IMR-90 (cell line): Measurements from ENCODE around the gene PPL. TPM values are rescaled to one million over a fixed set of nuclear protein-coding genes. Genes with fewer than 3 reads are reported as not detected.

Experiments
- ATAC-seq: fragments of 200-7000 bp; cut with Tn5 transposase; 2 replicates; pipeline ENCODE4 v1.9.1; 2020; ENCODE audit warnings: low read depth, mild to moderate bottlenecking, moderate library complexity
- BruUV-seq: library from RNA; stranded (reverse); fragments of 400-500 nt; replicated peaks from 2 replicates; lab custom pipeline; 2021; lab: Mats Ljungman, UMichigan
- CTCF ChIA-PET: fragments of 300-600 bp; formaldehyde crosslinking; extraction: SDS; loops from one replicate; lab custom pipeline; 2021; ENCODE audit warnings: antibody characterized with exemption; lab: Yijun Ruan, JAX
- POLR2A ChIA-PET: fragments of 300-600 bp; sonication (Branson Sonifier 250); formaldehyde crosslinking; loops from one replicate; lab custom pipeline; 2022; ENCODE audit warnings: antibody characterized with exemption; ENCODE audit not compliant: unreplicated experiment; lab: Charles Lee
- DNase-seq: peaks from one replicate; pipeline ENCODE4 v3.0.0; 2013
- H2AFZ ChIP-seq: replicated peaks from 2 replicates; pipeline ENCODE3; 2013; ENCODE audit warnings: low read length, mild to moderate bottlenecking; ENCODE audit not compliant: poor library complexity
- H2AK5ac ChIP-seq: 2 replicates; pipeline ENCODE4 v1.6.1; 2013; ENCODE audit warnings: low read depth, low read length, inconsistent platforms
- H2AK9ac ChIP-seq: replicated peaks from 2 replicates; pipeline ENCODE3; 2013; ENCODE audit warnings: mild to moderate bottlenecking, low read depth, low read length, moderate library complexity; ENCODE audit not compliant: poor library complexity
- H2BK120ac ChIP-seq: 2 replicates; pipeline ENCODE4 v1.6.1; 2013; ENCODE audit warnings: low read depth, low read length, inconsistent platforms
- H2BK15ac ChIP-seq: 3 replicates; pipeline ENCODE4 v1.6.1; 2013; ENCODE audit warnings: low read depth, low read length, inconsistent platforms
- H2BK20ac ChIP-seq: 2 replicates; pipeline ENCODE4 v1.6.1; 2013; ENCODE audit warnings: low read depth, mild to moderate bottlenecking, inconsistent platforms, low read length, moderate library complexity
- H2BK5ac ChIP-seq: 2 replicates; pipeline ENCODE4 v1.6.1; 2013; ENCODE audit warnings: mild to moderate bottlenecking, low read depth, low read length, inconsistent platforms; ENCODE audit not compliant: poor library complexity, severe bottlenecking
- H3K14ac ChIP-seq: replicated peaks from 2 replicates; pipeline ENCODE4 v1.6.1; 2013; ENCODE audit warnings: low read depth, low read length, inconsistent platforms
- H3K18ac ChIP-seq: 2 replicates; pipeline ENCODE4 v1.6.1; 2013; ENCODE audit warnings: low read depth, low read length, control low read depth
- H3K23ac ChIP-seq: 2 replicates; pipeline ENCODE4 v1.6.1; 2013; ENCODE audit warnings: low read depth, low read length, inconsistent platforms
- H3K27ac ChIP-seq: 2 replicates; pipeline ENCODE4 v1.5.1; 2013; ENCODE audit warnings: mild to moderate bottlenecking, control low read depth, low read length; ENCODE audit not compliant: insufficient read depth
- H3K27me3 ChIP-seq: 2 replicates; pipeline ENCODE4 v1.6.1; 2013; ENCODE audit warnings: low read length; ENCODE audit not compliant: control insufficient read depth, insufficient read depth
- H3K36me3 ChIP-seq: 2 replicates; pipeline ENCODE4 v1.6.1; 2013; ENCODE audit warnings: low read length, mixed read lengths; ENCODE audit not compliant: control insufficient read depth, insufficient read depth
- H3K4ac ChIP-seq: 2 replicates; pipeline ENCODE4 v1.6.1; 2013; ENCODE audit warnings: low read depth, low read length, inconsistent platforms
- H3K4me1 ChIP-seq: 2 replicates; pipeline ENCODE4 v1.6.1; 2013; ENCODE audit warnings: low read length, mixed read lengths; ENCODE audit not compliant: control insufficient read depth, insufficient read depth
- H3K4me2 ChIP-seq: 2 replicates; pipeline ENCODE4 v1.6.1; 2013; ENCODE audit warnings: low read depth, mild to moderate bottlenecking, control low read depth, low read length, moderate library complexity
- H3K4me3 ChIP-seq: 2 replicates; pipeline ENCODE4 v1.5.1; 2013; ENCODE audit warnings: low read depth, mild to moderate bottlenecking, control low read depth, low read length, moderate library complexity; ENCODE audit not compliant: insufficient read depth
- H3K56ac ChIP-seq: 2 replicates; pipeline ENCODE4 v1.6.1; 2013; ENCODE audit warnings: low read length, inconsistent platforms; ENCODE audit not compliant: insufficient read depth; ENCODE audit errors: extremely low read depth
- H3K79me1 ChIP-seq, 2 experiments: 2 replicates each; pipeline ENCODE4 v1.6.1; 2013; ENCODE audit warnings: low read length in 2 of 2, inconsistent platforms in 1 of 2, low read depth in 1 of 2
- H3K9ac ChIP-seq: 2 replicates; pipeline ENCODE4 v1.6.1; 2013; ENCODE audit warnings: low read depth, low read length, control low read depth
- H3K9me1 ChIP-seq: 2 replicates; pipeline ENCODE4 v1.6.1; 2013; ENCODE audit warnings: low read length, inconsistent platforms; ENCODE audit not compliant: insufficient read depth
- H3K9me3 ChIP-seq: 2 replicates; pipeline ENCODE4 v1.6.1; 2013; ENCODE audit warnings: low read length; ENCODE audit not compliant: control insufficient read depth, insufficient read depth
- H4K20me1 ChIP-seq: 2 replicates; pipeline ENCODE4 v1.6.1; 2013; ENCODE audit warnings: low read length, inconsistent platforms; ENCODE audit not compliant: insufficient read depth
- H4K5ac ChIP-seq: 2 replicates; pipeline ENCODE4 v1.6.1; 2013; ENCODE audit warnings: mild to moderate bottlenecking, low read depth, low read length, control low read depth
- H4K8ac ChIP-seq, 2 experiments: 2 replicates each; pipeline ENCODE4 v1.6.1; 2013; ENCODE audit warnings: low read depth in 2 of 2, low read length in 2 of 2, control low read depth in 1 of 2, inconsistent platforms in 1 of 2
- H4K91ac ChIP-seq: 2 replicates; pipeline ENCODE4 v1.6.1; 2013; ENCODE audit warnings: low read depth, low read length, inconsistent platforms; ENCODE audit not compliant: insufficient read depth
- BHLHE40 ChIP-seq: fragments of 150-350 bp; IDR thresholded peaks from 2 replicates; pipeline ENCODE4 v1.6.1; 2016; ENCODE audit warnings: mild to moderate bottlenecking, low read depth, low read length
- CEBPB ChIP-seq: IDR thresholded peaks from 2 replicates; pipeline ENCODE4 v1.6.1; 2012; ENCODE audit warnings: low read depth, low read length, improper control_type of control experiment
- CHD1 ChIP-seq: IDR thresholded peaks from 2 replicates; pipeline ENCODE4 v1.6.1; 2012; ENCODE audit warnings: low read depth, low read length, improper control_type of control experiment
- FOS ChIP-seq: fragments of 150-350 bp; IDR thresholded peaks from 2 replicates; pipeline ENCODE4 v1.6.1; 2016; ENCODE audit warnings: low read depth, low read length
- MAFK ChIP-seq: IDR thresholded peaks from 2 replicates; pipeline ENCODE4 v1.6.1; 2012; ENCODE audit warnings: low read depth, low read length, improper control_type of control experiment
- MAZ ChIP-seq: IDR thresholded peaks from 2 replicates; pipeline ENCODE4 v1.6.1; 2012; ENCODE audit warnings: low read depth, mild to moderate bottlenecking, low read length, improper control_type of control experiment, moderate library complexity, borderline replicate concordance
- MXI1 ChIP-seq: IDR thresholded peaks from 2 replicates; pipeline ENCODE4 v1.6.1; 2012; ENCODE audit warnings: low read depth, mild to moderate bottlenecking, low read length, moderate library complexity, borderline replicate concordance
- NFE2L2 ChIP-seq: fragments of 150-350 bp; IDR thresholded peaks from 2 replicates; pipeline ENCODE4 v1.6.1; 2016; ENCODE audit warnings: low read depth, mild to moderate bottlenecking, low read length
- POLR2A ChIP-seq: IDR thresholded peaks from 2 replicates; pipeline ENCODE4 v1.6.1; 2012; ENCODE audit warnings: mild to moderate bottlenecking, low read depth, low read length
- RAD21 ChIP-seq: IDR thresholded peaks from 2 replicates; pipeline ENCODE4 v1.6.1; 2012; ENCODE audit warnings: low read length, improper control_type of control experiment
- RCOR1 ChIP-seq: IDR thresholded peaks from 2 replicates; pipeline ENCODE4 v1.6.1; 2012; ENCODE audit warnings: mild to moderate bottlenecking, low read length, improper control_type of control experiment; ENCODE audit not compliant: insufficient replicate concordance
- RFX5 ChIP-seq: IDR thresholded peaks from 2 replicates; pipeline ENCODE4 v1.8.0; 2012; ENCODE audit warnings: low read depth, mild to moderate bottlenecking, low read length, moderate library complexity
- SMC3 ChIP-seq: fragments of 150-350 bp; IDR thresholded peaks from 2 replicates; pipeline ENCODE4 v1.6.1; 2016; ENCODE audit warnings: low read depth, mild to moderate bottlenecking, antibody characterized with exemption, low read length, moderate library complexity
- WGBS, 2 experiments: methylation state at CpG; one replicate each; pipeline versions ENCODE4 v1.1.5 to v1.1.7; 2013; ENCODE audit warnings: missing lambda C conversion rate in 2 of 2; ENCODE audit not compliant: insufficient read length in 1 of 2; ENCODE audit errors: extremely low coverage in 2 of 2; 5-methylcytosine and 5-hydroxymethylcytosine counted together
- dilution Hi-C: fragments of 300-500 bp; cut with HindIII; formaldehyde crosslinking; loops from one replicate; pipeline ENCODE4 v1.14.3; 2018; ENCODE audit warnings: low sequenced_read_pairs; ENCODE audit not compliant: unreplicated experiment
- in situ Hi-C: fragments of 300-500 bp; cut with MboI; formaldehyde crosslinking; loops from 3 replicates; pipeline ENCODE4 v1.14.3; 2019; ENCODE audit warnings: low sequenced_read_pairs, inconsistent platforms, mixed read lengths
- intact Hi-C: fragments of 100-400 bp; cut with micrococcal nuclease; formaldehyde crosslinking; loops from 2 replicates; pipeline ENCODE4 v1.10.0; 2022
- polyA plus RNA-seq, 3 experiments: library from polyadenylated mRNA; depleted of rRNA; stranded (reverse); fragments of >200 nt; gene quantifications; 2 replicates each; pipeline ENCODE4 v1.2.3, GENCODE V29; 2012; ENCODE audit warnings: low replicate concordance in 1 of 3
- total RNA-seq: library from RNA; depleted of rRNA; stranded (reverse); fragments of >200 nt; gene quantifications from 2 replicates; pipeline ENCODE4 v1.2.3, GENCODE V29; 2012
- TF ChIP-seq, protein P1 (sequence below): fragments of 150-350 bp; IDR thresholded peaks from 2 replicates; pipeline ENCODE4 v1.6.1; 2017; ENCODE audit warnings: mild to moderate bottlenecking, antibody characterized with exemption, low read length, low read depth
- TF ChIP-seq, protein P2 (sequence below): conservative IDR thresholded peaks from 2 replicates; pipeline ENCODE4 v1.5.1; 2012; ENCODE audit warnings: mild to moderate bottlenecking, low read depth, low read length, improper control_type of control experiment
- TF ChIP-seq, protein P3 (sequence below): fragments of 150-350 bp; IDR thresholded peaks from 2 replicates; pipeline ENCODE4 v1.6.1; 2016; ENCODE audit warnings: low read depth, mild to moderate bottlenecking, low read length, moderate library complexity, borderline replicate concordance

Gene PPL
- total and polyA plus RNA-seq, 2 of the 4 experiments (the other 2 are of a cell fraction) = 0.34 to 0.36 TPM

DNA sequence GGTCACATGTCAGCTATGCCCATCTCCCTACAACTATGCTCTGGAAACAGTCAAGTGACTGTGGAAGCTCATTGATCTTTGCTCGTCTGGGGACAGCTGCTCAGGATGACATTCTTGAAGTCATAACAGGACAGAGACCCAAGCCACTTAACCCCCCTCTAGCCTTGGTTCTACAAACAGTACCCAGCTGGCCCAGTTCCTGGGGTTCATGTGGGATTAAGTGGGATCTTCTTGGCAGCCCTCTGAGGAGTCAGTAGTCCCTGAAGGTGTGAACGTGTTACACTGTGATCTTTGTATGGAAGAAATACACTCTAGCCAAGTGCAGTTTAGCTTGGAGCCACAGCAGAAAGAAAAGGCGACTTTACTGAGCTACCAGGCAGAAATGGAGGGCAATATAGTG is 63.9 kb downstream of the PPL start:
- TF ChIP-seq SMC3 (no peak), CHD1 (no peak), RCOR1 (no peak), RAD21 (no peak), MAZ (no peak), FOS (no peak), BHLHE40 (no peak), MAFK (no peak), NFE2L2 (no peak), RFX5 (no peak), MXI1 (no peak), POLR2A (no peak), CEBPB (no peak)
- TF ChIP-seq, protein P1, sequence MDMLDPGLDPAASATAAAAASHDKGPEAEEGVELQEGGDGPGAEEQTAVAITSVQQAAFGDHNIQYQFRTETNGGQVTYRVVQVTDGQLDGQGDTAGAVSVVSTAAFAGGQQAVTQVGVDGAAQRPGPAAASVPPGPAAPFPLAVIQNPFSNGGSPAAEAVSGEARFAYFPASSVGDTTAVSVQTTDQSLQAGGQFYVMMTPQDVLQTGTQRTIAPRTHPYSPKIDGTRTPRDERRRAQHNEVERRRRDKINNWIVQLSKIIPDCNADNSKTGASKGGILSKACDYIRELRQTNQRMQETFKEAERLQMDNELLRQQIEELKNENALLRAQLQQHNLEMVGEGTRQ = no peak
- TF ChIP-seq, protein P2, sequence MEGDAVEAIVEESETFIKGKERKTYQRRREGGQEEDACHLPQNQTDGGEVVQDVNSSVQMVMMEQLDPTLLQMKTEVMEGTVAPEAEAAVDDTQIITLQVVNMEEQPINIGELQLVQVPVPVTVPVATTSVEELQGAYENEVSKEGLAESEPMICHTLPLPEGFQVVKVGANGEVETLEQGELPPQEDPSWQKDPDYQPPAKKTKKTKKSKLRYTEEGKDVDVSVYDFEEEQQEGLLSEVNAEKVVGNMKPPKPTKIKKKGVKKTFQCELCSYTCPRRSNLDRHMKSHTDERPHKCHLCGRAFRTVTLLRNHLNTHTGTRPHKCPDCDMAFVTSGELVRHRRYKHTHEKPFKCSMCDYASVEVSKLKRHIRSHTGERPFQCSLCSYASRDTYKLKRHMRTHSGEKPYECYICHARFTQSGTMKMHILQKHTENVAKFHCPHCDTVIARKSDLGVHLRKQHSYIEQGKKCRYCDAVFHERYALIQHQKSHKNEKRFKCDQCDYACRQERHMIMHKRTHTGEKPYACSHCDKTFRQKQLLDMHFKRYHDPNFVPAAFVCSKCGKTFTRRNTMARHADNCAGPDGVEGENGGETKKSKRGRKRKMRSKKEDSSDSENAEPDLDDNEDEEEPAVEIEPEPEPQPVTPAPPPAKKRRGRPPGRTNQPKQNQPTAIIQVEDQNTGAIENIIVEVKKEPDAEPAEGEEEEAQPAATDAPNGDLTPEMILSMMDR = no peak
- TF ChIP-seq, protein P3, sequence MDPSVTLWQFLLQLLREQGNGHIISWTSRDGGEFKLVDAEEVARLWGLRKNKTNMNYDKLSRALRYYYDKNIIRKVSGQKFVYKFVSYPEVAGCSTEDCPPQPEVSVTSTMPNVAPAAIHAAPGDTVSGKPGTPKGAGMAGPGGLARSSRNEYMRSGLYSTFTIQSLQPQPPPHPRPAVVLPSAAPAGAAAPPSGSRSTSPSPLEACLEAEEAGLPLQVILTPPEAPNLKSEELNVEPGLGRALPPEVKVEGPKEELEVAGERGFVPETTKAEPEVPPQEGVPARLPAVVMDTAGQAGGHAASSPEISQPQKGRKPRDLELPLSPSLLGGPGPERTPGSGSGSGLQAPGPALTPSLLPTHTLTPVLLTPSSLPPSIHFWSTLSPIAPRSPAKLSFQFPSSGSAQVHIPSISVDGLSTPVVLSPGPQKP = no peak
- no peak overlapping the region for H3K18ac ChIP-seq
- H3K36me3 ChIP-seq = peaks cover 81% of the 10 kb centered on the region
- ChIA-PET CTCF (no interaction called here), POLR2A (no interaction called here)
- H4K8ac ChIP-seq = no peak overlapping the region
- H2BK120ac ChIP-seq = no peak overlapping the region
- peaks cover 11 to 42% of the 10 kb centered on the region in 2 experiments for H3K79me1 ChIP-seq
- no peak overlapping the region for H2BK15ac ChIP-seq
- H2BK20ac ChIP-seq = no peak overlapping the region
- no peaks in the 10 kb centered on the region for H3K4me1 ChIP-seq
- no peak overlapping the region for H3K14ac ChIP-seq
- WGBS, 2 experiments = no CpG with 5 or more reads among the region's 3 CpGs
- no peak overlapping the region for H2AFZ ChIP-seq
- H3K9me1 ChIP-seq = no peaks in the 10 kb centered on the region
- H3K4ac ChIP-seq = no peak overlapping the region
- peaks cover 17% of the 10 kb centered on the region for H4K20me1 ChIP-seq
- H3K4me3 ChIP-seq = no peak overlapping the region
- H3K56ac ChIP-seq = no peak overlapping the region
- no peaks in the 10 kb centered on the region for H3K9me3 ChIP-seq
- DNase-seq (no peak), ATAC-seq (no peak)
- intact Hi-C loops (no loop called here), dilution Hi-C loops (no loop called here), in situ Hi-C loops (no loop called here)
- H3K23ac ChIP-seq = no peak overlapping the region
- no peak overlapping the region for H3K9ac ChIP-seq
- no peak overlapping the region for H4K91ac ChIP-seq
- H2AK9ac ChIP-seq = no peak overlapping the region
- H3K27me3 ChIP-seq = no peaks in the 10 kb centered on the region
- H2AK5ac ChIP-seq = no peak overlapping the region
- no peak overlapping the region for H3K4me2 ChIP-seq
- BruUV-seq = no TSS peak
- H4K5ac ChIP-seq = no peak overlapping the region
- no peak overlapping the region for H3K27ac ChIP-seq
- H2BK5ac ChIP-seq = no peak overlapping the region
